Right kidney (tissue), 9 donors: ENCODE results near the gene ASIC2.
A peak's percentile ranks its signal among the peaks of the same experiment; 100 is the strongest.

Source experiments
- DNase-seq: peaks from one replicate; pipeline ENCODE4 v3.0.0-alpha.2; 2016
- long read RNA-seq, 8 donors: transcript quantifications; one replicate each; lab custom pipeline, GENCODE V29; 2026

Gene ASIC2
- long read RNA-seq, donor 1, partial matches to known transcripts: 0 of 1 reads
- long read RNA-seq, donor 1, other reads (novel, unspliced or antisense): 0 of 1 reads
- long read RNA-seq, donor 2: 0 reads
- long read RNA-seq, donor 3: 0 reads
- long read RNA-seq, donor 4, partial matches to known transcripts: 0 of 1 reads
- long read RNA-seq, donor 4, other reads (novel, unspliced or antisense): 0 of 1 reads
- long read RNA-seq, donor 5, partial matches to known transcripts: 0 of 1 reads
- long read RNA-seq, donor 5, other reads (novel, unspliced or antisense): 0 of 1 reads
- long read RNA-seq, donor 6: 0 reads
- long read RNA-seq, donor 7: 0 reads
- long read RNA-seq, donor 8: 0 reads

DNA sequence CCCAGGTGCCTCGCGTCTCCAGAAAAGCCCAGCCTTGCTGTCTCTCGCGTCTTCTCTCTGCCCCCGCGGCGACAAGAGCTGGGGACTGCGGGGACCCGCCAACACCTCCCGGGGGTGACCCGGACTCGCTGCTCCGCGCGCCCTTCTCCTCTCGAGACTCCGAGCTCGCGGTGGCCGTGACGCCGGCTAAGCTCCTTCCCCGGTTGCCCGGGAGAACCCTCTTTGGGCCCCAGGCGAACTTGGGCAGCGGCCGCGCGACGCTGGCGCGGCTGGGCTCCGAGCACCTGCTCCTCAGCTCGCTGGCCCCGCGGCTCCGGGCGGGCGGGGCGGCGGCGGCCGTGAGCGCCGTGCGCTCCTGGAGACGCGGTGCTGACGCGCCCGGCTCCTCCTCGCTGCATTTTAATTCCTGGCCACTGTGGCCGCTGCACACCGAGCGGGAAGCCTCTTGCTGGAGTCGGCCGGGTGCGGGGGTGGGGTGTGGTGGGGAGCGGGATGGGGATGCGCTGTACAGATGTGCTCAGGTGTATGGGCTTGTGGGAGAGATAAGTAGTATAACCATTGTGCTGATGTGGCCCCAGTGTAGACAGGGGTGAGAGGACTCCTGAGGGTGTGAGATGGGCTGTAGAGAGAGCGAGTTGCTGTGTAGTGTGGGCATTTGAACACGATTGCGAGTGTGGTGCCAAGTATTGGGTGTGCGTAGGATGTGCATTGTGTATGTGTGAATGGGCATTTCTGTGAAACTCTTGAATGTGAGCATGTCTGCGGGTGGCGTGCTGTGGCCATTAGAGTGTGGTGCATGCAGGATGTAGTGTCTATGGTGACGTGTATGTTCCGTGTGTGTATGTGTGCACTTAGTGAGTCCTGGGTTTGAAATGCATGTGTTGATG is at the start of gene ASIC2:
Gene ASIC2 (minus strand): TSS at position 315 of the 887 bp plus-strand sequence.
- DNase-seq: peak; percentile 82

DNA sequence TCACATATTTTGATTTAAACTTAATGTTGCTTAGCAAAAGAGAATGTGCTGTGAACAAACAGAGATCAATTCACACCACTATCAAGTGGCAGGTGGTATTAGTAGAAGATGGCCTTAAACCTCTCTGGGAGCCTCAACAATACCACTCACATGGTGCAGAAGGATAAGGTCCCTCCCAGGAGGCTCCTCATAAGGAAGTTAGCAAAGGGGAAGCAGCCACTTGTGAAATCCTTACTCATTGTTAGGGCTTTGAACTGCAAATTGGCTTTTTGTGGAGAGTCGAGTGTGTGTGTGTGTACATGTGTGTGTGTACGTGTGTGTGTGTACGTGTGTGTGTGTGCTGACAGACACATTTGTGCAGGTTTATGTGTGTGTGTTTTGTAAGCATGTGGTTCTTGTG is 48.9 kb upstream of the ASIC2 start:
- no peak for DNase-seq

DNA sequence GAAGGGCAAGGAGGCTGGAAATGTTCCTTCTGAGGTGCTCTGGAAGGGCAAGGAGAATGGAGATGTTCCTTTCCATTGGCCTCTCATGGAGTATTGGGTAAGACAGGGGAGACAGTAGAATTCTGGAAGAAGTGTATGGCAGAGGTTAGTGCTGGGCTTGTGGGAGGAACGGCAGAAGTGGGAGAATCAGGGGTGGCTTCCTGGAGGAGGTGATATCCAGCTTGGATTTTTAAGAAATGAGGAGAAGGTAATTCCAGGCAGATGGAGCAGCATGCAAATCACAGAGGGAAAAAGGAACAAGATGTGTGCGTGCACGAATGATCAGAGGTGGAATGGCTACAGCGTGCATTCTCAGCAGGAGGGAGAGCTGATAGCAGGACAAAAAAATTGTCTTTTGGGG is 45.1 kb upstream of the ASIC2 start:
- no peak for DNase-seq

DNA sequence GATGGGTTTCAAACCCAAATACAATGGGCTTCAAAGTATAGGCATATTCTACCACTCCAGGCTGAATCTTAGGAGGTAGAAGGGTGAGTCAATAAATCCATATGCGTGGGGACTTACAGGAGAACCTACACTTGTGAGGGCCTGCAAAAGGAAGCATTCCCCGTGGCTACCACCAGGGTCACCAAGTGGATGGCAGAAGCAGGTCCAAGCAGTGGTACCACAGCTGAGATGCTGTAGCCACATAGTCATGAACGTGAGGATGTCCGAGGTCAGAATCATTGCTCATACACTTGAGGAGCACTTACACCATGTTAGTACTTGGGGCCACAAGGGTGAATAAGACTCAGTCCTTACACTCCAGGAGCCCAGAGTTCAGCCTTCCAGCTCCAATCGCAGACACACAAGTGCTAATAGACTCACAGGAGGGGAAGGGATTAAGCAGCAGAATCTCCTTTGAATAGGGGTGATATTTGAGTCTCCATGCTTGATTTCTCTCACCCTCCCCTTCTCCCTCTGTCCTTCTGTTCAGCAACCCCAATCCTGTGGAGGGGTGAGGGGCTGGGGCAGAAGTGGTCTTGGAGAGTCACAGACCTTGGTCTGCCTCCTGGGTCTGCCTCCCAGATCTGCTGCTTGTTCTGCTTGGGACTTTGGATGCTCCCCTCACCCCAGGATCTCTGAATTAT is 42.5 kb upstream of the ASIC2 start:
- DNase-seq: no peak

DNA sequence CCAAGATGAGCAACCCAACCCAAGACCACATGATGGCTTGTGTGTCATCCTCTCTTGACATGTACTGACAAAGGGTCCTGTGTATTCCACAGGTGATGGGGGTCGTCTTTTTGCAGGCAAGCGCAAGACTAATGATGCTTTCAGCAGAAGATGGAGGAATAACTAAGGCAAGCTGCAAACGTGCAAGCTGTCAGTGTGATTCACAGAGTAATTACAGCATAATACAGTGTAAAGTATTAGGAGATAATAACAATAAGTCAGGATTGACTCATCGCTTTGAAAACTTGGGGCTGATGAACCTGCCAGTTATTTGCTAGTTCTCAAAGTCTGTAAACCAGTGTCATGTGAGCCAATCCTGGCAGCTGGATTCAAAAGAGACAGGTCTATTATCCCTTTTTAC is 41.6 kb upstream of the ASIC2 start:
- no peak for DNase-seq

DNA sequence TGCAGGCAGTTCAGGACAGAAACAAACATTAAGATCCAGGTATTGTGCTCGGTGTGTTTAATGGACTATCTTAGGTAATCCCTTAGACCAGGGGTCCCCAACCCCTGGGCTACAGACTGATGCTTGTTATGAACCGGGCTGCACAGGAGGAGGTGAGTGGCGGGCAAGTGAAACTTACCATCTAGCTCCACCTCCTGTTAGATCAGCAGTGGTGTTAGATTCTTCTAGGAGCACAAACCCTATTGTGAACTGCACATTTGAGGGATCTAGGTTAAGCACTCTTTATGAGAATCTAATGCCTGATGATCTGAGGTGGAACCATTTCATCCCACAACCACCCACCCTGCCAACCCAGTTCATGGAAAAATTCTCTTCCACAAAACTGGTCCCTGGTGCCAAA is 37.8 kb upstream of the ASIC2 start:
- no peak for DNase-seq

DNA sequence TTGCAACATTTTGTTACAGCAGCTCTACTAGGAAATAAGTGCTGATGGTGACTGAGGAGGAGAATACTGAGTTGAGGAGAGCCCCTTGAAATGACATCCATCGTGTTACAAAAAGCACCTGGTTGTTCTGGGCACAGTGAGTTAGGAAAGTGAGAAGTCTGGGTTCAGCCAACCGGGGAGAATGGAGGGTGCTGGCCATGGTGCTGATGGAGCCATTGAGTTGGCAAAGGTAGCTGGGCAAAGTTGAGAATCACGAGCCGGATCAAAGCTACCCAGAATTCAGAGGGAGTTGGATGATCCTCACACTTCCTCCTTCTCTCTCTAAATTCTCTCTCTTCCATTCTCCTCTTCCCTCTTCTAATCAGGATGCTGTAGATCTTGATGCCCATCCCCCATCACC is 35.0 kb upstream of the ASIC2 start:
- DNase-seq: peak; percentile 10

DNA sequence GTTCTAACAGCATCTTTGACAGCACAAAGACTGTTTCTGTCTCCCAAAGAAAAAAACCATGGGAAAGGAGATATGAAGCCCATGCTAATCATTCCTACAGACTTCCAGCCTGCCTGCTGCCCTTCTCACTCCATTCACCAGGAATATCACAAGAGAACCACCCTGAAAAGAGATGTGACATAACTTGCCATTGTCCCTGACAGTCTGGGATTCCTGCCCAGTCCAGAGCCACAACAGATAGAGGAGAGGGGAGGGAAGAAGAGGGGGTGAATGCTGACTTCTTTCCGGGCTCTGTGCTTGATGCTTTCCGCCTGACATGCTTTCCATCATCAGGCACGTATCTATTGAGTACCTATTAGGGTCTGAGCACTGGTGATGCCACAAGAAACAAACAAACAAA is 31.6 kb upstream of the ASIC2 start:
- no peak for DNase-seq

DNA sequence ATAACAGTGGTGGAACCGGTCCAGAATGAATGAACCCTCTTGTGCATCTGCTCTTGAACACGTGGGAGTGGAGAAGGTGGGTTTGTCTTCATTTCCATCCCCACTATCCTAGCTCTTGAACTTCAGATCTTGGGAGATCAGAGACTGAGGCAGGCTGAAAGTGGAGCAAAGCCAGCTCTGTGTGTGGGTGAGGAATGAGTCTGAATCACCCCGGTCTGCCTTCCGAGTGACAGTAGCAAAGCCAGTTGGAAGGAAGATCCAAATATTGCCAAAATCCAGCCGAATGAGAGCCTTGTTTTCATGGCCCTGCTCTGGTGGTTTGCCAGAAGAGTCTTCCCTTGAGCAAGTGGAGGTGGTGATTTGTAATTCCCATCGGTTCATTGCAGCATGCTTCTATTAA is 29.0 kb upstream of the ASIC2 start:
- DNase-seq: no peak

DNA sequence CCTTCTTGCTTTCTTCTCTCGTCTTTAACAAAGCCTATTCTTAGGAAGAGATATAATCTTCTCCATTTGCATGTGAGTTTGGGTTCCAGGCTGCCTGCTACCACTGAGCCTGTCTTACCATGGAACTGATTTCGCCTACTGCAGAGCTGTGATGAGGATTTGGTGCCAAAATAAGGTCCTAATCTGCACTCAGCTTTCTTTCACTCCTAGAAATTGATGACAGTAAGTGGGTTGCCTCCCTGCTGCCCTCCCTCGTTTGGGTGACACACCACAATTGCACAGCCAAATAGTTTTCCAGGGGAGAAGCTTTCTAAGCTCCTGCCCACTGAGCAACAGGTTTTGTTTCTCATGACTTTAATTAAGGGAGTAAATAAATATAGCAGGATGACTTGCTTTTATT is 25.1 kb upstream of the ASIC2 start:
- DNase-seq: no peak

DNA sequence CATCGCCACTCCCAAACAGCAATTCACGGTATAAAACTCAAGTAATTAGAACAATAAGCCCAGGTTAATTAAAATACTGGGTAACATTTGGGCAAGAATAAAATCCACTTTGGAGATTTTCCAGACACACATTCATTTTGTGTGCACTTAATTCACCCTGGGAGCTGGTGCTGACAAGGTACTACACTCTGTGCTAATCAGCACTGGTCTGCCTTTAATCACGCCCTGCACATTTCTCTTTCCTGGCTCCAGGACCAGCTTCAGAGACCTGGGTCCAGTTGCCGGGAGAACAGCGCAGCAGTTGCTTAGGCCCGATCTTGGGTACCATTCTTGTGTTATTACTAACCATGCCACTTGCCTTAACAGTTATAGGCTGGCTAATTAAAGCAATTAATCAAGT is 23.7 kb upstream of the ASIC2 start:
- no peak for DNase-seq

DNA sequence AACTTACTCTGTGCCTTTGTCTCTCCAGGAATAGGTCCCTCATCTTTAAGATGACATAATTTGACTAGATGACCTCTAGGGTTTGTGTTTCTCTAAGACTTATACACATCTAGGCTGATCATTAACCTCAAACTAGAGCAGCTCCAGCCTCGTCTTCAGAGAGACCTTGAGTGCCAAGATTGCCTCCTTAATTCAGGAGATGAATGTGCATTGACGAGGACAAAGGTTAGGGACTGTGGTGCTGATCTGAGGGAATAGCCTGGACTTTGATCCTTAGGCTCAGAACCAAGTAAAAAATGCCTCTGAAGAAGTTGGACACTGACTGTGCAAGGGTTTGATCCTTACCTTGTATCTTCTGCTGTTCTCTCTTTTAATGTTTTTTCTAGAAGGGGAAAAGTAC is 17.2 kb upstream of the ASIC2 start:
- DNase-seq: no peak

DNA sequence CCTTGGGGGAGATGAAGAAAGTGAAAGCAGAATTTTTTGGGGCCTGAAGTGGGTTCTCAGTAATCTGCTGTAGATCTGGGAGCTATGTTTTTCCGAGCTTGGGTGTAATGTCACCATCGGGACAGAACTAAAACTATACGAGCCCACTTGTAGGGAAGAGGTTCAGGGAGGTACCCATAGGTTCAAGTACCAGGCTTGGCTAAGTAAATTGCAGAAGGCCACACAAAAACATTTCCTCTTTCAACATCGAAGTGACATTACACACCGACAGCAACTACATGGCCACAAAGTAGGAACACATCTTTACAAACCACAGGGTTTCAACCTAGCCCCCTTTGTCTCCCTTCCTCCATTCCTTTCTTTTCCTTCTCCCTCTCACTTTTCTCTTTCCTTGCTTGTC is 10.2 kb upstream of the ASIC2 start:
- DNase-seq: no peak

DNA sequence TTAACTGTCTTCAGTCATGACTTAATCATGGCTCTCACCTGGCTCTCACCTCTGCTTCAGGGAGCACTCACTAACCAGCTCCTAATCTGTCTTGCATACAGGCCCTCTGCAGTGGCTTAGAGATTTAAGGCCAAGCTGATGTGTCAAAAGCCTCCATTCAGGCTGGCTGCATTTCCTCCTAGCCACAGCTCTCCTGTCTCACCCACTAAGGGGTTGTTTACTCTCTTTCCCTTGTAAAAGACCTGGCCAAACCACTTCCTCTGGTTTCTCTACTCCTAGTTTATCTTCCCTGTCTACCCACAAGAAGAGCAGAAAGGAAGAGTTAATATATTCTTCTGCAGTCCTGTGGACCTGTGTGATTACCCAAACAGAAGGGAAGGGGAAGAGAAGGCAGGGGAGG is 9.3 kb upstream of the ASIC2 start:
- no peak for DNase-seq

DNA sequence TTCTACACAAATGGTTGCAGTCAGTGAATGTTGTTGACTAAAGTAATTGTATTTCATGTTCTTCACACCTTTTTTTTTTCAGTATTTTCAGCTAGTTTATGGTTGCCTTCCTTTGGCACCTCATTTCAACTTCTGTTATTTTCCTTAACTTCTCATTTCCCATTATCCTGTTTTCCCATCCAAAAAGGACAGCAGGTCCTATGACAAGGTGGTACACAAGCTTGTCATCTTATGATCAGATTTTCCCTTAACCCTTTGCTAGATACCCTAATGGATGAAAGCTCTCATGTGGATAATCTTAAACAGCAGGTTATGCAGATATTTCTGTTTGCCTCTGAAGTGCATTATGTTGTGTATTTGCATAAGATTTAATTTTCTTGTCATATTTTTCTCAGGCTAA is 7.1 kb upstream of the ASIC2 start:
- DNase-seq: no peak

DNA sequence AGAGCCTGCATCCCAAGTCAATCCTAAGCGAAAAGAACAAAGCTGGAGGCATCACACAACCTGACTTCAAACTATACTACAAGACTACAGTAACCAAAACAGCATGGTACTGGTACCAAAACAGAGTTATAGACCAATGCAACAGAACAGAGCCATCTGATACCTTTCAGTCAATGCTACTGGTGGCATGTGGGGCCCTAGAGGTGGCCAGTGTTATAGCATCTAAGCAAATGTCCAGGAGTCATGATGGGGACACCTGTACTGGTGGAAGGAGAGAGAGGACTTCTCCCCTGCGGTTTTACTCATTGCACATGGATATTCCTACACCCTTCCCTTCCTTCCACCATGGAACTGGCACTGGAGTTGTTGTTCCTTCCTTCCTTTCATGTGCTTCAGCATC is 6.0 kb upstream of the ASIC2 start:
- no peak for DNase-seq

DNA sequence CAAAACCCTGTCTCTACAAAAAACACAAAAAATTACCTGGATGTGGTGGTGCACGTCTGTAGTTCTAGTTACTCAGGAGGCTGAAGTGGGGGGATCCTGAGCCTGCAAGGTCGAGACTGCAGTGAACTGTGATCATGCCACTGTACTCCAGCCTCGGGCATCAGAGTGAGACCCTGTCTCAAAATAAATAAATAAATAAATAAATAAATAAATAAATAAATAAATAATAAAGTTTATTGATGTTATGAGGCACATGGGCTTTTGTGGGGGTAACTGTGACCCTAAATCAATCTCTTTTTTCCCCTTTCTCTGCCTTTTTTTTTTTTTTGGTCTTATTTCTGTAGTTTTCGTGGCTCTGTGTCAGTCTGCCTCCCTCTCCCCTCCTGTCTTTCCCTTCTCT is 4.5 kb upstream of the ASIC2 start:
- no peak for DNase-seq

DNA sequence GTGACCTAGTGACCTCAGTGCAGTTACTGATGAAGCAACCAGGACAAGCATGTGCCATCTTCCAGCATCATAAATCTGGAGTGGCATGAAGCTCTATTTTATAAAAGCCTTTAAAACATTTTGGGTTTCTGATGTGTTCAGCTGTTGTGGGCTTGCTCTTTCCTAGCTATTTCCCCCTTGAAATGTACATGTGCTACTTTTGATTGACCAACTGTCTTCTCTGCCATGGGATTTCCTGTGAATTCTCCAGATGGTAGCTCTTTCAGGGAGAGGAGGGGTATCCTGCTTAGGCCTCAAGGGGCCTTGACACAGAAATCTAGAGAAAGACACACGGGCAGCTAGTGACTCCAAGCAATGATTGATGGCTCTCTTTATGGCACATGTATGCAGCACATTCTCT is 1.9 kb upstream of the ASIC2 start:
- no peak for DNase-seq

DNA sequence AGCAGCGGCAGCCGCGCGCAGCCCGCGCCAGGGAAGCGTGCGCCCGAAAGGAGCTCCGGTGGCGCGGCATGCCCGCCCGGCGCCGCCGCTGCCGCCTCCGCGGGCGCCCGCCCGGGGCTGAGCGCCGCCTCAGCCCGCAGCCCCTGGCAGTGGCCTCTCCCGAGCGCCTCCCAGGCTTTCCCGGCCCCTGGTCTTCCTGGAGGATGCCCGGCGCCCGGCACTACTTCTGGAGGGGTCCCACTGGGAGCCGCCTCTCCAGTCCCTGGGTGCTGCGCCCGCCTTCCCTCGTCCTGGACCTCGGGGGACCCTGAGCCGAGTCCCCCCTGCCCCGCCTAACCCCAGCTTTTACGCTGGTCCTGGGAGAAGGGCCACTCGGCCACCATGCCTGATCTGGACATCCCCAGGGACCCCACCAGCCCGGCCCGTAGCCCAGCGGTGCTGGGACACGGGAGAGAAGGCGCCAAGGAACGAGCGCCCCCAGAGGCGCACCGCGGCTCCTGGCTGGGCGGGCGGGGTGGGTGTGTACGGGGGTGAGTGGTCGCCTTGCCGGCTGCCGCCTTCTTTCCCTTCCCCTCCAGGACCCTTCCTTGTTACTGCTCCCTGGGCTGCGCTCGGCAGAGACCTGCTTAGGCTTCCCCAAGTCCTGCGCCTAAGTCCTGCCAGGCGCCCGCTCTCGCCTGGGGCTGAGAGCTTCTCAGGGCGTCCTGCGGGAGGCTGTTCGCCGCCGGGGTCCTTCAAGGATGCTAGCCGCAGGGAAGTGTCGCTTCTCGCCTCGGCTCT is 704 bp downstream of the ASIC2 start:
- DNase-seq: peak; percentile 82

DNA sequence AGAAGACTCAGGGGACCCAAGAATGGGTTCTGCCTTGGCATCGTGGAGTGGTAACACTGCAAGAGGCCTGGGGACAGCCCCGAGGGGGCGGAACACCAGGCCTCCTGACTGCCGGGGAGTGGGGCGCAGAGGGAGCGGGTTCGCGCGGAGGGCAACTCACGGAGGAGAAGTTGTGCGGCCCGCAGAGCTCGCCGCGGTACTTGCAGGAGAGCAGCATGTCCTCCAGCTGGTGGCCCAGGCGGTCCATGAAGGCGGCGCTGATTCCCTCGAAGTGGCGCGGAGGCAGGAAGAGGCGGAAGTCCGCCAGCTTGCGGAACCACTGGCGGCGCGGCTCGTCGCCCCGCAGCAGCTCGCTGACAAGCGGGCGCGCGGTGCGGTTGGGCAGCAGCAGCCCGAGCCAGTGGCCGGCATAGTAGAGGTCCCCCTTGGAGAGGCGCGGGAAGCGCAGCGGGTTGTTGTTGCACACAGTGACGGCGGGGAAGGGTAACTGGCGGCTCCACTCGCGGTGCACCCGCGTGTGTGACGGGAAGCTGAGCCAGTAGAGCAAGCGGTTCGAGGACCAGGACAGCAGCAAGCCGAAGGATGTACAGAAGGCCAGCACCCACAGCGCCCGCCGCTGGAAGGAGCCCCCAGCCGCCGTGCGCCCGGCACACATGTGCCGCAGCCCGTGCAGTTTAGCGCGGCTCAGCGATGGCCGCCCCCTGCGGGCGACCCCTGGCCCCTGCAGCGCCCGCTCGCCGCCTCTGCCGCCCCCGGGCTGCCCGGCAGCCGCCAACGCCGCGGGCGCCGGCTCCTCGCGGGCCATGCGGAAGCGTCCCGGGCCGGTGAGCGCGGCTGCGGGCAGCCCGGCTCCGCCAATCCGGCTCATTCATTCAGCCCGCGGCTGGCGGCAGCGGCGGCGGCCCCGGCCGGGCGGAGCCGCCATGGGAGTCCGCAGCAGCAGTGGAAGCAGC is 1.6 kb downstream of the ASIC2 start:
- peak; percentile 79 for DNase-seq

DNA sequence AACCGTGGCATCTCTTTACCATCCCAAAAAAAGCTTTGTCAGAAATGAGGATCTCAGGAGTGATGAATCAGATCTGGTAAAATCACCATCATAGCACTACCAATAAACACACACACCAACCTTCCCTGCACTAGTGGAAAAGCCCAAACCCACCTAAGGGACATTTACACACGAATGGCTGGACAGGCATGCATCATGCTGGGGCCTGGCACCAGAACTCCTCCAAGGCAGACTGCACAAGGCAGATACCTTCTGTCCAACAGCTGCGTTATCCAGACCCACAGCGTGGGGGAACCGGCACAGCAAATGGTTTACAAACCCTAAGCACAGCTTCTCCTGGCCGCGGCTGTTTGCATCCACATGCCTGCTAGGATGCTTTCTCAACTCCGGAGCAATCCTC is 2.8 kb downstream of the ASIC2 start:
- no peak for DNase-seq
